H1 (cell line): ENCODE data around the gene LYPD6B. TPM values are rescaled to one million over a fixed set of nuclear protein-coding genes. Genes with fewer than 3 reads are reported as not detected.

Source experiments
- CTCF ChIA-PET: fragments of 300-600 bp; sonication (Branson Sonifier 250); formaldehyde crosslinking; loops from one replicate; lab custom pipeline; 2021; ENCODE audit not compliant: partially characterized antibody; lab: Charles Lee
- POLR2A ChIA-PET: fragments of 300-600 bp; sonication (Branson Sonifier 250); formaldehyde crosslinking; loops from one replicate; lab custom pipeline; 2021; ENCODE audit warnings: inconsistent platforms; ENCODE audit not compliant: partially characterized antibody; lab: Charles Lee
- DNase-seq, 2 experiments: peaks; one replicate each; pipeline versions ENCODE4 v3.0.0 to v3.0.0-alpha.2; 2010 to 2022; ENCODE audit warnings: low spot score in 2 of 2, low read depth in 1 of 2, mixed read lengths in 1 of 2
- FAIRE-seq: peaks from 2 replicates; lab custom pipeline; 2011; peaks lifted over from hg19 to GRCh38; lab: Jason Lieb, UNC
- H2AFZ ChIP-seq: 2 replicates; pipeline ENCODE4 v1.8.1; 2012; ENCODE audit warnings: low read length, inconsistent platforms
- H2AK5ac ChIP-seq: 2 replicates; pipeline ENCODE4 v1.6.1; 2013; ENCODE audit warnings: low read depth, low read length
- H2BK120ac ChIP-seq: replicated peaks from 2 replicates; pipeline ENCODE3; 2013; ENCODE audit warnings: low read depth, low read length, inconsistent platforms
- H2BK12ac ChIP-seq: 2 replicates; pipeline ENCODE4 v1.6.1; 2013; ENCODE audit warnings: low read depth, low read length
- H2BK15ac ChIP-seq: 2 replicates; pipeline ENCODE4 v1.6.1; 2013; ENCODE audit warnings: low read length
- H2BK20ac ChIP-seq: 2 replicates; pipeline ENCODE4 v1.6.1; 2013; ENCODE audit warnings: low read length
- H2BK5ac ChIP-seq: 2 replicates; pipeline ENCODE4 v1.6.1; 2013; ENCODE audit warnings: low read depth, low read length
- H3K14ac ChIP-seq: 2 replicates; pipeline ENCODE4 v1.6.1; 2013; ENCODE audit warnings: inconsistent platforms; ENCODE audit not compliant: insufficient read length
- H3K18ac ChIP-seq: 2 replicates; pipeline ENCODE4 v1.6.1; 2013; ENCODE audit warnings: low read length; ENCODE audit errors: extremely low read depth
- H3K23ac ChIP-seq: 2 replicates; pipeline ENCODE4 v1.6.1; 2013; ENCODE audit warnings: inconsistent platforms; ENCODE audit not compliant: insufficient read length
- H3K23me2 ChIP-seq: 2 replicates; pipeline ENCODE4 v1.6.1; 2013; ENCODE audit warnings: low read depth, low read length
- H3K27ac ChIP-seq: 2 replicates; pipeline ENCODE4 v1.6.1; 2011; ENCODE audit warnings: low read depth, low read length, inconsistent platforms
- H3K27me3 ChIP-seq, 4 experiments: replicated peaks in 1 of 4; 1 replicate in 1 of 4; 2 replicates in 3 of 4; pipeline versions ENCODE4 v1.6.1 to v1.8.1; 2011 to 2013; ENCODE audit warnings: low read length in 3 of 4, mild to moderate bottlenecking in 3 of 4, inconsistent platforms in 2 of 4, mixed read lengths in 2 of 4, moderate library complexity in 1 of 4; ENCODE audit not compliant: control insufficient read depth in 3 of 4, insufficient read depth in 3 of 4; ENCODE audit errors: extremely low read depth in 1 of 4
- H3K36me3 ChIP-seq, 4 experiments: 2 replicates each; pipeline versions ENCODE4 v1.6.1 to v1.8.1; 2011 to 2013; ENCODE audit warnings: mild to moderate bottlenecking in 4 of 4, low read length in 3 of 4, moderate library complexity in 2 of 4, control low read depth in 1 of 4, inconsistent platforms in 1 of 4; ENCODE audit not compliant: insufficient read depth in 4 of 4, control insufficient read depth in 2 of 4
- H3K4ac ChIP-seq: replicated peaks from 2 replicates; pipeline ENCODE3; 2013; ENCODE audit warnings: low read length, low read depth, mixed read lengths, inconsistent platforms; ENCODE audit not compliant: insufficient read length
- H3K4me1 ChIP-seq, 4 experiments: replicated peaks in 1 of 4; 1 replicate in 1 of 4; 2 replicates in 3 of 4; pipeline versions ENCODE4 v1.6.1 to v1.8.1; 2011 to 2013; ENCODE audit warnings: low read length in 3 of 4, inconsistent platforms in 2 of 4, mixed read lengths in 1 of 4; ENCODE audit not compliant: insufficient read depth in 4 of 4, control insufficient read depth in 3 of 4
- H3K4me2 ChIP-seq, 2 experiments: 2 replicates each; pipeline versions ENCODE4 v1.6.1 to v1.8.1; 2011 to 2013; ENCODE audit warnings: low read depth in 2 of 2, low read length in 2 of 2, control low read depth in 1 of 2, inconsistent platforms in 1 of 2, mild to moderate bottlenecking in 1 of 2; ENCODE audit not compliant: insufficient read depth in 1 of 2
- H3K4me3 ChIP-seq, 4 experiments: fragments of 200-600, 300-600 bp in 1 of 4; sonication (generic), shearing (Covaris generic), sonication (Bioruptor Twin) in 1 of 4; 2 replicates each; pipeline versions ENCODE4 v1.5.1 to v1.8.1; 2011 to 2016; ENCODE audit warnings: low read length in 4 of 4, low read depth in 3 of 4, control low read depth in 2 of 4, inconsistent platforms in 2 of 4, mild to moderate bottlenecking in 2 of 4, mixed read lengths in 1 of 4, moderate library complexity in 1 of 4; ENCODE audit not compliant: insufficient read depth in 2 of 4; ENCODE audit errors: extremely low read depth in 1 of 4
- H3K56ac ChIP-seq: replicated peaks from 2 replicates; pipeline ENCODE3; 2013; ENCODE audit warnings: low read depth, mild to moderate bottlenecking, mixed read lengths, low read length, inconsistent platforms; ENCODE audit not compliant: insufficient read length
- H3K79me1 ChIP-seq: 2 replicates; pipeline ENCODE4 v1.6.1; 2013; ENCODE audit warnings: low read depth, low read length, control low read depth
- H3K79me2 ChIP-seq, 2 experiments: 2 replicates each; pipeline versions ENCODE4 v1.6.1 to v1.8.1; 2012 to 2013; ENCODE audit warnings: low read length in 2 of 2, mild to moderate bottlenecking in 2 of 2, inconsistent platforms in 1 of 2; ENCODE audit not compliant: insufficient read depth in 2 of 2, control insufficient read depth in 1 of 2
- H3K9ac ChIP-seq, 4 experiments: replicated peaks in 1 of 4; 1 replicate in 1 of 4; 2 replicates in 3 of 4; pipeline versions ENCODE4 v1.6.1 to v1.8.1; 2011 to 2013; ENCODE audit warnings: low read depth in 3 of 4, low read length in 3 of 4, control low read depth in 2 of 4, mild to moderate bottlenecking in 2 of 4, moderate library complexity in 2 of 4, inconsistent platforms in 1 of 4; ENCODE audit errors: extremely low read depth in 1 of 4
- H3K9me3 ChIP-seq, 2 experiments: 2 replicates each; pipeline versions ENCODE4 v1.6.1 to v1.8.1; 2012 to 2013; ENCODE audit warnings: mild to moderate bottlenecking in 2 of 2, moderate library complexity in 2 of 2, control low read depth in 1 of 2, inconsistent platforms in 1 of 2, low read depth in 1 of 2, low read length in 1 of 2, mixed read lengths in 1 of 2; ENCODE audit not compliant: insufficient read depth in 2 of 2
- H4K20me1 ChIP-seq, 2 experiments: replicated peaks in 1 of 2; 2 replicates each; pipeline versions ENCODE3 to v1.8.1; 2011 to 2013; ENCODE audit warnings: inconsistent platforms in 2 of 2, low read length in 2 of 2, mild to moderate bottlenecking in 1 of 2; ENCODE audit not compliant: insufficient read depth in 2 of 2, control insufficient read depth in 1 of 2
- H4K5ac ChIP-seq: 2 replicates; pipeline ENCODE4 v1.6.1; 2013; ENCODE audit warnings: low read length, low read depth, mixed read lengths, inconsistent platforms; ENCODE audit not compliant: insufficient read length
- H4K8ac ChIP-seq: 2 replicates; pipeline ENCODE4 v1.8.0; 2013; ENCODE audit warnings: mild to moderate bottlenecking, moderate library complexity, low read length, inconsistent platforms; ENCODE audit not compliant: insufficient read depth; ENCODE audit errors: extremely low read depth
- H4K91ac ChIP-seq: replicated peaks from 2 replicates; pipeline ENCODE3; 2013; ENCODE audit warnings: low read length, mixed read lengths, inconsistent platforms; ENCODE audit not compliant: insufficient read length
- CEBPB ChIP-seq: IDR thresholded peaks from 2 replicates; pipeline ENCODE4 v1.6.1; 2012; ENCODE audit warnings: low read depth, low read length
- JUND ChIP-seq: IDR thresholded peaks from 2 replicates; pipeline ENCODE4 v1.6.1; 2011; ENCODE audit warnings: mild to moderate bottlenecking, improper control_type of control experiment, low read length
- TAF1 ChIP-seq: IDR thresholded peaks from 2 replicates; pipeline ENCODE4 v1.6.1; 2011; ENCODE audit warnings: mild to moderate bottlenecking, low read depth, low read length
- TBP ChIP-seq: IDR thresholded peaks from 2 replicates; pipeline ENCODE4 v1.6.1; 2011; ENCODE audit warnings: low read depth, low read length, improper control_type of control experiment
- TEAD4 ChIP-seq: IDR thresholded peaks from 2 replicates; pipeline ENCODE4 v1.6.1; 2012; ENCODE audit warnings: low read depth, low read length, inconsistent platforms, mixed read lengths
- WGBS, 2 experiments: shearing (Covaris generic) in 1 of 2; methylation state at CpG; one replicate each; pipeline versions ENCODE4 v1.1.6 to v1.1.7; 2013 to 2015; ENCODE audit warnings: low lambda C conversion rate in 2 of 2, mixed read lengths in 2 of 2, inconsistent platforms in 1 of 2, low coverage in 1 of 2, missing lambda C conversion rate in 1 of 2; ENCODE audit not compliant: insufficient replicate concordance in 2 of 2, insufficient coverage in 1 of 2, insufficient read length in 1 of 2; ENCODE audit errors: extremely low coverage in 1 of 2, missing lambda C conversion rate in 1 of 2; 5-methylcytosine and 5-hydroxymethylcytosine counted together
- polyA plus RNA-seq, 7 experiments: library from polyadenylated mRNA; depleted of rRNA in 3 of 7; stranded (reverse) in 5 of 7; unstranded in 2 of 7; fragments of >200 nt in 5 of 7; fragments of 200-250 nt in 2 of 7; gene quantifications; 1 replicate in 5 of 7; 2 replicates in 1 of 7; 4 replicates in 1 of 7; pipeline versions ENCODE4 v1.2.1 to v1.2.3, GENCODE V29; 2011 to 2013; ENCODE audit warnings: missing spikeins in 2 of 7, mixed read lengths in 2 of 7
- total RNA-seq: library from RNA; stranded (reverse); fragmentation: NEBNext Ultra II Directional; extraction: Animal tissue kit (Norgen Biotek cat#: 25700); gene quantifications from 2 replicates; pipeline ENCODE4 v1.2.1, GENCODE V29; 2021

Gene LYPD6B
- total and polyA plus RNA-seq, 2 of the 8 experiments (the other 6 are each of a cell fraction or from before 2014, with no cell fraction given): 2.2 to 3.5 TPM

GRCh38 chr2:149031396-149031795 lies 7.1 kb upstream of the LYPD6B start:
- Histone ChIP-seq H3K27me3 (no peaks in the 10 kb centered on the region; a peak in 2 of 7 replicates), H3K4me3 (no peak overlapping the region), H3K18ac (no peak overlapping the region), H3K9ac (no peak overlapping the region), H3K23me2 (no peaks in the 10 kb centered on the region), H2AFZ (no peak overlapping the region), H3K4me2 (no peak overlapping the region), H4K8ac (no peak overlapping the region), H4K20me1 (no peaks in the 10 kb centered on the region), H3K79me1 (no peaks in the 10 kb centered on the region), H2BK12ac (no peak overlapping the region), H3K4me1 (peaks cover 4 to 14% (median 9%) of the 10 kb centered on the region in 4 experiments; a peak in 6 of 7 replicates), H2BK20ac (no peak overlapping the region), H3K4ac (no peak overlapping the region), H2AK5ac (no peak overlapping the region), H3K27ac (no peak overlapping the region), H2BK15ac (no peak overlapping the region), H2BK5ac (no peak overlapping the region), H3K14ac (no peak overlapping the region), H3K36me3 (no peaks in the 10 kb centered on the region), H3K23ac (no peak overlapping the region), H2BK120ac (no peak overlapping the region), H3K56ac (no peak overlapping the region), H3K9me3 (no peaks in the 10 kb centered on the region), H4K91ac (no peak overlapping the region), H4K5ac (no peak overlapping the region), H3K79me2 (no peaks in the 10 kb centered on the region)
- DNase-seq: no peak
- ChIA-PET CTCF (interaction anchor here (0.6 to 22.0 kb wide), 5 partner anchors 8 to 335 kb away, joined by 3 to 277 read pairs (median 3); partner anchors contain the start of gene LYPD6B), POLR2A (no interaction called here)
- WGBS, 2 experiments: 99% methylated on average over 4 of the region's 4 CpGs; no CpG with 5 or more reads in 1 of the 2 experiments
- no peak for FAIRE-seq
- TF ChIP-seq TBP (no peak), JUND (no peak), TAF1 (no peak), CEBPB (no peak), TEAD4 (no peak)
